Eye (tissue), 1 donor: Measurements from ENCODE around the gene CPE.
"Not testable (repeated sequence)": the region's sequence is repeated elsewhere in the genome, so short reads cannot be mapped to it uniquely, and the experiment has no call there.

Source experiments
- DNase-seq: peaks from one replicate; pipeline ENCODE4 v3.0.0-alpha.2; 2015

Gene CPE

DNA sequence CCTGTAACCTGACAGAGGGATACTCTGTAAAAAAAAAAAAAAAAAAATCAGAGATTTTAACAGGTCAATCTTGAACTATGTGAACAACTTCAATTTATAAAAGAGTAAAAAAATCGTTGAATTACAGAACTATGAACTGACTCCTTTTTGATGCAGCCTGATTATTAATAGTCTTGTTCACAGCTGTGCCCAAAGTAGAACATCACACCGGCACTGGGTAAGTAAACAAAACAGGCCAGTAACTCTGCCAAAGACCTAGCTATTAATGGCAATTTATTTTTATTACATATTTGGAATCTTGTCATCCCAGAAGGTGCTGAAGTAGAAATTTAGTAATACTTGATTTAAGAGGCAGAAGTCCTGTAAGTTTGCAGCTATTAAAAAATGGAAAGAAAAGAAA, 31.4 kb downstream of the CPE start:
- no peak for DNase-seq

DNA sequence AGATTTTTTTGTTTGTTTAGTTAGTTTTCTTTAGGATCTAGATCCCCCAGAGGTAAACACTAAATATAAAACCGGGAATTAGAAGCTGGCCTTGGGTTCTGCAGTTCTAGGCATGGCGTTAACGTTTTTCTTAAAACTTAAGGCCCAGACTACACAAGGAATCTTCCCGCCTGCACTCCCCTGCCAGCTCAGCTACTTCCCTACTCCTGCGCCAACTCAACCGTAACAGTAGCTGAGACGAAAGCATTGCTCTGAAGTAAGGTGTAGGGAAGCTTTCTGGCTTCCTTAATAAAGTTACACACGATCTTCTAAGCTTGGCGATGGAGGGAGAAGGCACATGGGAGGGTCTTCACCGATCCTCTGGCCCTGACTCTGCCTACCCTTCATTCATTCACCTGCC, 37.1 kb downstream of the CPE start:
- peak; percentile 44 for DNase-seq

GRCh38 chr4:165418073-165418472, 39.3 kb downstream of the CPE start:
- DNase-seq = no peak

GRCh38 chr4:165425629-165426028, 46.8 kb downstream of the CPE start:
- DNase-seq = no peak

DNA sequence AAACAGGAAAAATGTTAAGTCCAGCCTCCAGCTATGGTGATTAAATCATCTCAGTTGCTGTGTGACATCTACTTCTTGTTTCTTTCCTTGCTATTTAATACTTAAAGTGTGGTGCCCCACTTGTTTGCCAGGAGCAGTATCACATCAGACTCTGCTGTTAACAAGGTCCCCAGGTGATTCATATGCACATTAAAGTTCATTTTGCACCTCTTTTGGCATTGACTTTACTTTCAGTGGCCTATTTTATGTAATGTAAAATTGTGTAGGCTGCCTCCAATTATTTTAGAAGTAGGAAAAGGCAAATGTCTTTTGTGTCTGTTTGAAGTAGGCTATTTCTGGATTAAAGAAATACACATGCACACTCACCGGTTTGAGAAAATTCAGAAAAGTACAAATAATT, 47.5 kb downstream of the CPE start:
- no peak for DNase-seq

GRCh38 chr4:165426823-165427222, 48.0 kb downstream of the CPE start:
- no peak for DNase-seq

GRCh38 chr4:165428957-165429356, 50.1 kb downstream of the CPE start:
- DNase-seq = no peak

- no peak for DNase-seq
Observed at GRCh38 chr4:165433529-165433928, 54.7 kb downstream of the CPE start.

DNA sequence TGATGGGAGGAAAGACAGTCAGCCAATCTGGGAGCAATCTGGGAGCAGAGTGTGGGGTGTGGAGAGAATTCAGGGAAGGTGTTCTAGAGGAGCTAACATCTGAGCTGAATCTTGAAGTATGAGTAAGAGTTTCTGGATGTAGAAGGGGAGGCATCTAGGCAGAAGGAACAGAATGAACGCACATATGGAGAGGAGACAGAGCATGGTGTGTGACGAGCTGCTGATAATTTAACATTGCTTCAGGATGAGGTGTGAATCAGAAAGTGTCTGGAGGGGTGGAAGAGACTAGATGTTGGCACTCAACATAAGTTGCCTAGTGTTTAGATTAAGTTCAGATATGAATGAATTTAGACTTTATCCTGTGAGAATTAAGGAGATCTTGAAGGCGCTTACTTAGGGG, 58.9 kb downstream of the CPE start:
- DNase-seq = no peak

- DNase-seq = no peak
Observed at GRCh38 chr4:165439344-165439743, 60.5 kb downstream of the CPE start.

- no peak for DNase-seq
Observed at GRCh38 chr4:165439981-165440380, 61.2 kb downstream of the CPE start.

DNA sequence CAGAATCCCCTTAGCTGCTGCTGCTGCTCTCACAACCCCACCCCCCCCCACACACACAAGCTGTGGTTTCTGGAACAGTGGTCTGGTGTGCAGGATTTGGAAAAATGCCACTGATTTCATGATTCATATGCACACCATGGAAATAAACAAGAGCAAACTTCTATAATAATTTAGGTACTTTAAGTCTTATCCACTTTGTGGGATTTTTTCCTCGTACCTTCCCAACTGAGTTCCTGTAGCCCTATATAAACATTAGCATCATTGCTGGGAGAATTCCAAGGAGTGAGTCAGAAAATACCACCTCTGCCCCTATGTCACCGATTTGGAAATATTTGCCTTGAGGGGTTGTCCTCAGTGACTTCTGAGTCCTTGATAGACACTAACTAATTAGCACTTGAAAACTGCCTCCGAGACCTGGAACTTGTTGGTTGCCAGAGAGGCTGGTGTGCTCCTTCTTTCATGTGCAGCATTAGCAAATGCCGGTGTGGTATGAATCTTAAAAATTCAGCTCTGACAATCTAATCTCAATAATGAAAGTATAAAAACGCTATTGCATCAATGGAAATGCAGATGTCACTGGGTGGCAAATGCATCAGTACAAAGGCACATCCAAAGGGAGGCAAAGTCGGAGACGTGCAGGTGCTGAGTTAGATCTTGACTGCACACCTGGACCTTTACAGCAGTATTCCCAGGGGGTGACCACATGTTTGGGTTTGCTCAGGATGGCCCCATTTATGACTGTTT, 61.8 kb downstream of the CPE start:
- DNase-seq = no peak

DNA sequence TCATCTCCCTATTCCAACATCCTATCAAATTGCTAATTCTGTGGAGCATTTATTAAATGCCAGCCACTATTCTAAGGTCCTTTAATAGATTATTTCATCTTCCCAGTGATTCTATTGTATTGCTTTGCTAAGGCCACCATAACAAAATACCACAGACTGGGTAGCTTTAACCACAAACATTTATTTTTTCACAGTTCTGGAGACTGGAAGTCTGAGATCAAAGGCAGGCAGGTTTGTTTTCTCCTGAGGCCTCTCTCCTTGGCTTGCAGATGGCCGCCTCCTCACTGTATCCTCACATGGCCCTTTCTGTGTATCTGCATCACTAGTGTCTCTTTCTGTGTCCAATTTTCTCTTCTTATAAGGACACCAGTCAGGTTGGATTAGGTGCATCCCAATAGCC, 64.5 kb downstream of the CPE start:
- no peak for DNase-seq

GRCh38 chr4:165448700-165449099, 69.9 kb downstream of the CPE start:
- no peak for DNase-seq

- no peak for DNase-seq
Observed at GRCh38 chr4:165449333-165449732, 70.5 kb downstream of the CPE start.

- no peak for DNase-seq
Observed at GRCh38 chr4:165450871-165451270, 72.1 kb downstream of the CPE start.

- not testable (repeated sequence) for DNase-seq
Observed at GRCh38 chr4:165453140-165453539, 74.3 kb downstream of the CPE start.

DNA sequence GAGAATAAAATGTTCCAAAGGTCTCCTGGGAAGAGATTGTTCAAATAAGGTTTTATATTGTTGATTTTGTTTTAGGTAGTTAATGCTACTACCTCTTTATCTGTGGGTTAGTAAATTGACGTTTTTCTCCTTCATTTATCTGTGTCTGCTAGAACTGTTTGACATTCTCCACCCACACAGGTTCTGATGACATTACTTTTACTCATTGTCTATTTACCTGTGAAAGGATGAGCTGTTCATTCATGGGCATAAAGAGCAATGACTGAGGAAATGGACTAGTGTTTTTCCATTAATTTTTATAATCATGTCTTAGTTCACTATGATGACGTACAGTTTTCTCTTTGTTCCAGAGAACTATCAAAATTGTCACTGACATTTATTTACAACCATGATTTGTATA, 75.6 kb downstream of the CPE start:
- no peak for DNase-seq

GRCh38 chr4:165457793-165458192, 79.0 kb downstream of the CPE start:
- DNase-seq = no peak

GRCh38 chr4:165458471-165458870, 79.7 kb downstream of the CPE start:
- DNase-seq = no peak

GRCh38 chr4:165461159-165461821, 82.5 kb downstream of the CPE start:
- no peak for DNase-seq

DNA sequence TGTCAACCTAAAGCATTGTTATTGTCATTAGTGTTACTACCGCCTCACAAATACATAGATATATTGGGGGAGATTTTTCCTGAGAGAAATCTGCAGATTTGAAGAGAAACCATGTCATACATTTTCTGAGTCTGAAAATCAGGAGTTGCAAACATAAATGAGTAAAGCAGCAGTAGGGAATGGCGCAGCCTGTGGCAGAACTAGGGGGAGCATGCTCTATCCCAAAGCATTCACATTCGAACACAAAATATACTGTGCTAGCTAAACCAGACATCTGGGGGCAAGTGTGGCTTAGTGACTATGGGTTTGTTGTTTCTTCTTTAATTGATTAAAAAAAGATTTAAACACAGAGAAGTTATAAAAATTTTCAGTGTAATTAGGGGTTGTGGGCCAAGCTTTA, 83.2 kb downstream of the CPE start:
- no peak for DNase-seq

GRCh38 chr4:165464376-165464775, 85.6 kb downstream of the CPE start:
- DNase-seq = no peak

DNA sequence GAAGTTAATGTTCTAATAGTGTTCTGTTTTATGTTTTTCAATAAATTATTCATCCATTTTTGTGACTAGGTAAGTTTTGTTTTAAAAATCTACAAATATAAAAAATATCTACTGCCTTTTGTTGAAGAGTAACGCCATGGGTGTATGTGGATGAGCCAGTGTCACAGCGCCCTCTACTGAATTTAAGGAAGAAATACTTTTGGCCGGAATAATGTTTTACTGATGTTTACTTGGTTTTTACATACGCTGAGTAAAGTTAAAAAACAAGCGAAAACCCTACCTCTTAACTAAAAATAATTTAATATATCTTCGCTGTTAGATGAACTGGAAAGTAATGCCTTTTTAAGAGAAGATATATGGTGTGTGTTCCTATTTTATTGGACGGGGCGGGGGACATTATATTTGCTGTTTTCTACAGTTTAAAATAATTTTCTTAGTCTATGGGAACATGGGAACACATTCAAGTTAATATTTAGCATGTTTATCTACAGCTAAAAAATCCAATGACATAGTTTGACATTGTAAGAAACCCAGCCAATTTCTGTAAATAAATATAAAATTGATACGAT, 86.1 kb downstream of the CPE start:
- peak; percentile 67 for DNase-seq
